HEK293 (cell line): ENCODE measurements around the gene PTPN4.
A peak's percentile ranks its signal among the peaks of the same experiment; 100 is the strongest.

ENCODE experiments used
- CTCF ChIA-PET: fragments of 350-600 bp; formaldehyde crosslinking; extraction: SDS; loops from one replicate; lab custom pipeline; 2021; ENCODE audit warnings: antibody characterized with exemption; lab: Yijun Ruan, JAX
- POLR2A ChIA-PET: fragments of 300-600 bp; formaldehyde crosslinking; extraction: SDS; loops from one replicate; lab custom pipeline; 2020; ENCODE audit warnings: antibody characterized with exemption, inconsistent platforms; lab: Yijun Ruan, JAX
- H3K27ac ChIP-seq: fragments of 200-500 bp; sonication (Bioruptor generic); 2 replicates; pipeline ENCODE4 v1.5.1; 2014; ENCODE audit warnings: low read depth, low read length, control low read depth, inconsistent platforms; ENCODE audit errors: extremely low read depth
- H3K36me3 ChIP-seq, 2 experiments: fragments of 200-500 bp in 1 of 2; sonication (Bioruptor generic) in 1 of 2; 1 replicate in 1 of 2; 2 replicates in 1 of 2; pipeline ENCODE4 v1.5.1; 2014 to 2017; ENCODE audit warnings: inconsistent platforms in 2 of 2, low read length in 2 of 2; ENCODE audit not compliant: control insufficient read depth in 2 of 2, insufficient read depth in 1 of 2
- H3K4me1 ChIP-seq: fragments of 200-500 bp; sonication (Bioruptor generic); 2 replicates; pipeline ENCODE4 v1.5.1; 2014; ENCODE audit warnings: mild to moderate bottlenecking, low read length, inconsistent platforms; ENCODE audit not compliant: control insufficient read depth, insufficient read depth
- H3K4me3 ChIP-seq: 2 replicates; pipeline ENCODE4 v1.5.1; 2011; ENCODE audit warnings: low read depth, mild to moderate bottlenecking, control low read depth, low read length, moderate library complexity
- H3K9me3 ChIP-seq: fragments of 200-500 bp; sonication (Bioruptor generic); 2 replicates; pipeline ENCODE4 v1.5.1; 2014; ENCODE audit warnings: low read depth, low read length, inconsistent platforms; ENCODE audit not compliant: control insufficient read depth, insufficient read depth
- KLF9 ChIP-seq: fragments of 450-650 bp; formaldehyde crosslinking; IDR thresholded peaks from 2 replicates; pipeline ENCODE4 v1.5.1; 2016; ENCODE audit warnings: missing biosample characterization, missing genetic modification characterization, low read depth
- SETDB1 ChIP-seq: IDR thresholded peaks from one replicate; pipeline ENCODE4 v1.6.1; 2017; ENCODE audit warnings: mild to moderate bottlenecking, low read length, moderate library complexity, mixed read lengths; ENCODE audit not compliant: insufficient read length
- WT1 ChIP-seq: fragments of 450-650 bp; formaldehyde crosslinking; IDR thresholded peaks from 2 replicates; pipeline ENCODE4 v1.5.1; 2016; ENCODE audit warnings: missing biosample characterization, missing genetic modification characterization
- ZNF138 ChIP-seq: fragments of 450-650 bp; formaldehyde crosslinking; IDR thresholded peaks from 2 replicates; pipeline ENCODE4 v1.5.1; 2016; ENCODE audit warnings: missing biosample characterization, missing genetic modification characterization, borderline replicate concordance
- ZNF16 ChIP-seq: fragments of 450-650 bp; formaldehyde crosslinking; IDR thresholded peaks from 2 replicates; pipeline ENCODE4 v1.5.1; 2016; ENCODE audit warnings: low read depth, missing biosample characterization, missing genetic modification characterization
- ZNF169 ChIP-seq: fragments of 450-650 bp; formaldehyde crosslinking; IDR thresholded peaks from 2 replicates; pipeline ENCODE4 v1.5.1; 2016; ENCODE audit warnings: missing biosample characterization, missing genetic modification characterization
- ZNF19 ChIP-seq: fragments of 450-650 bp; formaldehyde crosslinking; IDR thresholded peaks from 2 replicates; pipeline ENCODE4; 2016; ENCODE audit warnings: missing biosample characterization, missing genetic modification characterization, low read depth
- ZNF292 ChIP-seq: fragments of 450-650 bp; formaldehyde crosslinking; IDR thresholded peaks from 2 replicates; pipeline ENCODE4 v1.5.1; 2016; ENCODE audit warnings: low read depth, missing biosample characterization, missing genetic modification characterization, borderline replicate concordance
- ZNF558 ChIP-seq: fragments of 450-650 bp; formaldehyde crosslinking; IDR thresholded peaks from 2 replicates; pipeline ENCODE4 v1.5.1; 2016; ENCODE audit warnings: missing biosample characterization, missing genetic modification characterization
- ZNF610 ChIP-seq: fragments of 450-650 bp; formaldehyde crosslinking; IDR thresholded peaks from 2 replicates; pipeline ENCODE4 v1.5.1; 2016; ENCODE audit warnings: missing biosample characterization, missing genetic modification characterization, borderline replicate concordance
- ZNF629 ChIP-seq: fragments of 450-650 bp; formaldehyde crosslinking; IDR thresholded peaks from 2 replicates; pipeline ENCODE4 v1.5.1; 2017; ENCODE audit warnings: missing biosample characterization, missing genetic modification characterization
- ZNF658 ChIP-seq: fragments of 450-650 bp; formaldehyde crosslinking; IDR thresholded peaks from 2 replicates; pipeline ENCODE4; 2016; ENCODE audit warnings: missing biosample characterization, missing genetic modification characterization
- ZNF843 ChIP-seq: fragments of 450-650 bp; formaldehyde crosslinking; IDR thresholded peaks from 2 replicates; pipeline ENCODE4 v1.5.1; 2016; ENCODE audit warnings: missing biosample characterization, missing genetic modification characterization
- TF ChIP-seq, protein P1 (sequence below): fragments of 450-650 bp; formaldehyde crosslinking; IDR thresholded peaks from 2 replicates; pipeline ENCODE4 v1.5.1; 2016; ENCODE audit warnings: missing biosample characterization, missing genetic modification characterization, low read depth
- TF ChIP-seq, protein P2 (sequence below): fragments of 450-650 bp; formaldehyde crosslinking; IDR thresholded peaks from 2 replicates; pipeline ENCODE4 v1.5.1; 2016; ENCODE audit warnings: missing biosample characterization, missing genetic modification characterization
- TF ChIP-seq, protein P3 (sequence below): fragments of 450-650 bp; formaldehyde crosslinking; IDR thresholded peaks from 2 replicates; pipeline ENCODE4 v1.5.1; 2016; ENCODE audit warnings: missing biosample characterization, missing genetic modification characterization

Gene PTPN4

DNA sequence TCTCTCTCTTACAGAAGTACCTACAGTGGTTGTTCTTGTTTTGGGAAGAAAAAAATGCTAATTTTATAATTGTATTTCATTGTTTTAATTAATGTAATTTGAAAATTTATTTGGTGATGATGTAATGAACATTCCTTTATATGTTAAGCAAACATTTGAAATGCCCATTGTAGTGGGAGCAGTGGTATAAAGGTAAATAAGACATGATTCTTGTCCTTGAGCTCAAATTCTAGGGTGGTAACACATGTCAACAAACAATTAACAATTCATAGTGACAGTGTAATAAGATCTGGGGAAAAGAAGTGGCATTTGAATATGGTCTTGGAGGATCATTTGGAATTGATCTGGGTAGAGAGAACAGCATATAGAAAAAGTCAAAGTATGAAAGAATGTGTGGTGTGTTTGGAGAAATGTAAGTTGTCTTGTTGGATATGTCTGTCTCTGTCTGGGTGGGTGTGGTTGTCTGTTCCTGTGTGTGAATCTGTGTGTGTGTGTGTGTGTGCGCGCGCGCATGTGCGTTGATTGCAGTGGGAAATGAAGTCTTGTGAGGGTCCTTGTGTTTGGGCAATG lies 5.8 kb downstream of the PTPN4 start:
- no peaks in the 10 kb centered on the region for H3K36me3 ChIP-seq
- H3K9me3 ChIP-seq = no peaks in the 10 kb centered on the region
- no peak overlapping the region for H3K4me3 ChIP-seq
- H3K4me1 ChIP-seq = peaks cover 28% of the 10 kb centered on the region
- H3K27ac ChIP-seq = no peak overlapping the region
- ChIA-PET CTCF (interaction anchor here (0.9 to 1.3 kb wide), 4 partner anchors 13 to 62 kb away, joined by 3 to 5 read pairs (median 4); no protein-coding TSS in a partner anchor), POLR2A (interaction anchor here (0.7 kb wide), 1 partner anchor 57 kb away, joined by 6 read pairs; no protein-coding TSS in a partner anchor)
- TF ChIP-seq ZNF16 (no peak), ZNF629 (tag by site-specific recombination) (no peak), ZNF843 (tag by site-specific recombination) (peak; percentile 9; the same call in 1 of the 2 replicates), KLF9 (tag by site-specific recombination) (peak; percentile 36; the same call in 1 of the 2 replicates), SETDB1 (no peak), ZNF169 (no peak), WT1 (tag by site-specific recombination) (no peak)
- TF ChIP-seq, protein P1, sequence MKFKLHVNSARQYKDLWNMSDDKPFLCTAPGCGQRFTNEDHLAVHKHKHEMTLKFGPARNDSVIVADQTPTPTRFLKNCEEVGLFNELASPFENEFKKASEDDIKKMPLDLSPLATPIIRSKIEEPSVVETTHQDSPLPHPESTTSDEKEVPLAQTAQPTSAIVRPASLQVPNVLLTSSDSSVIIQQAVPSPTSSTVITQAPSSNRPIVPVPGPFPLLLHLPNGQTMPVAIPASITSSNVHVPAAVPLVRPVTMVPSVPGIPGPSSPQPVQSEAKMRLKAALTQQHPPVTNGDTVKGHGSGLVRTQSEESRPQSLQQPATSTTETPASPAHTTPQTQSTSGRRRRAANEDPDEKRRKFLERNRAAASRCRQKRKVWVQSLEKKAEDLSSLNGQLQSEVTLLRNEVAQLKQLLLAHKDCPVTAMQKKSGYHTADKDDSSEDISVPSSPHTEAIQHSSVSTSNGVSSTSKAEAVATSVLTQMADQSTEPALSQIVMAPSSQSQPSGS (tag by site-specific recombination) = peak; percentile 59; the same call in 1 of the 2 replicates

DNA sequence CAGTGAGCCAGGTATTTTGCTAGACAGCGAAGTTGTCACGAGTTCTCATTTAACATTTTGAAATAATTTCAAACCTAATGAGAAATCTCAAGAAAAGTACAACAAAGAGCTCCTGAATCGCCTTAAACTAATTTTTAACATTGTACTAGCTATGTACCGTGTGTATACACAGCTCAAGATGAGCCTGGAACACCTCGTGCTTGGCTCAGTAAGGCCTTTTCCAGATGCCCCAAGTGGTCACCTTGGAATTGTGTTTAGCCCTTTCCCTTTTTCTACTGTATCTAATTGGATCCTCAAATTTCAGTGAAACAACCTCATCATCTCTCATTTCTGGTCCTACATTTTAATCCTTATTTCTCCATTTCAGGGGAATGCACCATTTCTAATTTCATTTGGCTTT lies 7.2 kb downstream of the PTPN4 start:
- TF ChIP-seq ZNF138 (tag by site-specific recombination) = no peak
- no peak for TF ChIP-seq ZNF610 (tag by site-specific recombination)
- TF ChIP-seq ZNF292 (tag by site-specific recombination) = no peak
- no peak for TF ChIP-seq WT1 (tag by site-specific recombination)
- no peak for TF ChIP-seq ZNF629 (tag by site-specific recombination)
- TF ChIP-seq ZNF558 (tag by site-specific recombination) = no peak
- TF ChIP-seq, protein P2, sequence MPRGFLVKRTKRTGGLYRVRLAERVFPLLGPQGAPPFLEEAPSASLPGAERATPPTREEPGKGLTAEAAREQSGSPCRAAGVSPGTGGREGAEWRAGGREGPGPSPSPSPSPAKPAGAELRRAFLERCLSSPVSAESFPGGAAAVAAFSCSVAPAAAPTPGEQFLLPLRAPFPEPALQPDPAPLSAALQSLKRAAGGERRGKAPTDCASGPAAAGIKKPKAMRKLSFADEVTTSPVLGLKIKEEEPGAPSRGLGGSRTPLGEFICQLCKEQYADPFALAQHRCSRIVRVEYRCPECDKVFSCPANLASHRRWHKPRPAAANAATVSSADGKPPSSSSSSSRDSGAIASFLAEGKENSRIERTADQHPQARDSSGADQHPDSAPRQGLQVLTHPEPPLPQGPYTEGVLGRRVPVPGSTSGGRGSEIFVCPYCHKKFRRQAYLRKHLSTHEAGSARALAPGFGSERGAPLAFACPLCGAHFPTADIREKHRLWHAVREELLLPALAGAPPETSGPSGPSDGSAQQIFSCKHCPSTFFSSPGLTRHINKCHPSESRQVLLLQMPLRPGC (tag by site-specific recombination) = no peak
- H3K27ac ChIP-seq = no peak overlapping the region
- no peak overlapping the region for H3K4me3 ChIP-seq
- ChIA-PET POLR2A (no interaction called here), CTCF (no interaction called here)
- no peaks in the 10 kb centered on the region for H3K9me3 ChIP-seq
- peaks cover 28% of the 10 kb centered on the region for H3K4me1 ChIP-seq
- no peaks in the 10 kb centered on the region for H3K36me3 ChIP-seq

DNA sequence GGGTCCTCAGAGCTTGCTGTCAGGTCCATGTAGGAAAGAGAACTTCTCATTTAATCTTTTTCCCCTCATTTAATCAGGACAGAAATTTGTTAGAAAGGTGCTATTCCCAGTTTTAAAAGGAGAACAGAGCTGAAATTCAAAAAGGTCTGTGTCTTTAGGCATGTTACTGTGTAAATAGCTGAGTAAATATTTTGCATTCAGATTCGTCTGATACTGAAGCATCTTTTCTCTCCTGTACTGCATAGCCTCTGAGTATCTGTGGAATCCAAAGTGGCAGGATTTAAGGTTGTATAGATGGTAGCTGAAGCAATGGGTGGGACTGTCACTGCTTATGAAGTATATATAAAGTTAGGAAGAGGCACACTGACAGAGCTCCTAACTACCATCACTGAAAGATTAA lies 9.0 kb downstream of the PTPN4 start:
- CTCF ChIA-PET = interaction anchor here (0.5 to 1.6 kb wide), 4 partner anchors 11 to 407 kb away, joined by 3 read pairs; no protein-coding TSS in a partner anchor
- peaks cover 28% of the 10 kb centered on the region for H3K4me1 ChIP-seq
- TF ChIP-seq WT1 (tag by site-specific recombination) = no peak
- TF ChIP-seq, protein P3, sequence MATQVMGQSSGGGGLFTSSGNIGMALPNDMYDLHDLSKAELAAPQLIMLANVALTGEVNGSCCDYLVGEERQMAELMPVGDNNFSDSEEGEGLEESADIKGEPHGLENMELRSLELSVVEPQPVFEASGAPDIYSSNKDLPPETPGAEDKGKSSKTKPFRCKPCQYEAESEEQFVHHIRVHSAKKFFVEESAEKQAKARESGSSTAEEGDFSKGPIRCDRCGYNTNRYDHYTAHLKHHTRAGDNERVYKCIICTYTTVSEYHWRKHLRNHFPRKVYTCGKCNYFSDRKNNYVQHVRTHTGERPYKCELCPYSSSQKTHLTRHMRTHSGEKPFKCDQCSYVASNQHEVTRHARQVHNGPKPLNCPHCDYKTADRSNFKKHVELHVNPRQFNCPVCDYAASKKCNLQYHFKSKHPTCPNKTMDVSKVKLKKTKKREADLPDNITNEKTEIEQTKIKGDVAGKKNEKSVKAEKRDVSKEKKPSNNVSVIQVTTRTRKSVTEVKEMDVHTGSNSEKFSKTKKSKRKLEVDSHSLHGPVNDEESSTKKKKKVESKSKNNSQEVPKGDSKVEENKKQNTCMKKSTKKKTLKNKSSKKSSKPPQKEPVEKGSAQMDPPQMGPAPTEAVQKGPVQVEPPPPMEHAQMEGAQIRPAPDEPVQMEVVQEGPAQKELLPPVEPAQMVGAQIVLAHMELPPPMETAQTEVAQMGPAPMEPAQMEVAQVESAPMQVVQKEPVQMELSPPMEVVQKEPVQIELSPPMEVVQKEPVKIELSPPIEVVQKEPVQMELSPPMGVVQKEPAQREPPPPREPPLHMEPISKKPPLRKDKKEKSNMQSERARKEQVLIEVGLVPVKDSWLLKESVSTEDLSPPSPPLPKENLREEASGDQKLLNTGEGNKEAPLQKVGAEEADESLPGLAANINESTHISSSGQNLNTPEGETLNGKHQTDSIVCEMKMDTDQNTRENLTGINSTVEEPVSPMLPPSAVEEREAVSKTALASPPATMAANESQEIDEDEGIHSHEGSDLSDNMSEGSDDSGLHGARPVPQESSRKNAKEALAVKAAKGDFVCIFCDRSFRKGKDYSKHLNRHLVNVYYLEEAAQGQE (tag by site-specific recombination) = no peak
- no peak for TF ChIP-seq ZNF658 (tag by site-specific recombination)
- TF ChIP-seq ZNF19 (tag by site-specific recombination) = no peak
- TF ChIP-seq, all 188 proteins: peak for 0
- Histone ChIP-seq H3K36me3 (no peaks in the 10 kb centered on the region), H3K4me3 (no peak overlapping the region), H3K27ac (no peak overlapping the region), H3K9me3 (no peaks in the 10 kb centered on the region)
- POLR2A ChIA-PET = interaction anchor here (1.2 to 1.5 kb wide), 2 partner anchors 8 to 9 kb away, joined by 6 to 7 read pairs; partner anchors contain the start of gene PTPN4
